HG02938 (cell line): ENCODE measurements around the gene VSIR.

Experiments
- ATAC-seq: cut with Tn5 transposase; IDR thresholded peaks from one replicate; pipeline ENCODE4 v1.9.1; 2021; ENCODE audit warnings: mild to moderate bottlenecking, moderate library complexity; ENCODE audit not compliant: unreplicated experiment

The VSIR gene

DNA sequence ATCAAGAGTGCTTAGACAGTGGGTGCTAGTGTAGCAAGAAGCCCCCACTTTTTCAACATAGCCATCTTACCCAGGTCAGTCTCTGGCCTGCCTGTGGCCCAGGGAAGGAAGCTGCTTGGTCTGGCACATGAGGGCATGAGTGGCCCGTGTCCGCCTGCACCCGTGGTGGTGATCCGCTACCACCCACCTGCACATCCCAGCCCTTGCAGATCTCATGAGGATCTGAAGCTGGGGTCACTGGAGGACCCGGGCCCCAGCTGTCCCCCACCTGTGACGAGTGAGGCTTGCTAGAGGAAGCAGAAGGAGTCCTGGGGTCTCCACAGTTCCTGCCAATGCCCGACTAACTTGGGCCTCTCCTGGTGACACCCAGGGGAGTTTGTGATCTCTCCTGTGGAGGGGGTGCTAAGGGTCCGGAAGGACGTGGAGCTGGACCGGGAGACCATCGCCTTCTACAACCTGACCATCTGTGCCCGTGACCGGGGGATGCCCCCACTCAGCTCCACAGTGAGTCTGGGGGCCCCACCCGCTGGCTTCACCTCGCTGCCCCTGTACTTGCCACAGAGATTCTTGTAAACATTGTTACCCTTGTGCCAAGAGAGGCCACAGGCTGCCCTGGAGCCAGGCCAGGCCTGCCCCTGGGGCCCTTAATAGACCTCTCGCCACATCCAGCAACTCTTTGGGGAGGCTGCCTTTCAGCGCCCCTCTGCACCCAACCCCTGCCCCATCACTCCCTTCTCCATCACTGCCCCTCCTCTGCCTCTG, 10.8 kb upstream of the VSIR start:
- no peak for ATAC-seq

GRCh38 chr10:71782917-71783490, 9.7 kb upstream of the VSIR start:
- ATAC-seq, result no peak

DNA sequence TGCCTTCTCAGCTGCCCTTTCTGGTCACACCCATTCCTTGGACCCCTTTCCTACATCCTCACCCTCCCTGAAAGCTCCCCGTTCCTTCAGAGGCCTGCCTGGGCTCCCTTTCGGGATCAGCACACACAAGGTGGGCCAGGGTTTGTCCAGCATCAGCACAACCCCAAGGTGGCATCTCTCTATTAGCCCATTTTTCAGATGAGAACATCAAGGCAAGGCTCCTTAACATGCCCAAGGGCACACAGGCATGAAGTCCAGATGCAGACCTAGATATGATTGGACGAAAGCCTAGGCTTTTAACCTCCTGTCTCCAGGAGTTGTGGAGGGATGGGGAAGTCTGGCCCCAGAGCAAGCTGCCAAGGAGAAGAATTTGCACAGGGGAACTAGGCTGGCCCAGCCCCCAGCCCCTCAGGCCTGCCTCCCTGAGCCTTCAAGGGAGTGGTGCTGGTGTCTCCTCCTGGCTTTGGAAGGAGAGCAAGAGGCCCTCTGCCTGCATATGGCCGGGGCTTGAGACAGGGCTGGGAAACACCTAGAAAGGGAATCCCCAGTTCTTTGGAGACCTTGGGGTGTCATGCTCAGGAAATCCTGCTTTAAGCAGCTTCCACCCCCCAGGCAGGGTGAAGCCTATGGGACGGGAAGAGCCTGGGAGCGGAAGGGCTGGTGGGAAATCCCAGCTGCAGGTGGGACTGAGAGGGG, 9.0 kb upstream of the VSIR start:
- no peak for ATAC-seq

DNA sequence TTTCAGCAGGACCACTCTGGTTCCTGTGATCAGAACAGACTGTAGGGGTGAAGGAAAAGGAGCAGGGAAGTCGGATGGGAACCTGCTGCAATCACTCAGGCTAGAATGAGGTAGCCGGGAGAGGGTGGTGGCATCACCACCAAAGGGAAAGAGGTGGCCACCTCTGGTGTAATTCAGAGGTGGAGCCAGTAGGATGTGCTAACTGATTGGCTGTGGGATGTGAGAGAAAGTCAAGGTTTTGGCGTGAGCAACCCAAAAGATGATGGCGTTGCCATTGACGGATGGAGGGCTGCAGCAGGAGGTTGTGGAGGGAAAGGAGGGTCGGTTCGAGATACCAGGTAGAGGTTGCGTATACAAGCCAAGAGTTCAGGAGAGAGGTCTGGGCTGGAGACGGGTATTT, 7.4 kb upstream of the VSIR start:
- ATAC-seq, result no peak

DNA sequence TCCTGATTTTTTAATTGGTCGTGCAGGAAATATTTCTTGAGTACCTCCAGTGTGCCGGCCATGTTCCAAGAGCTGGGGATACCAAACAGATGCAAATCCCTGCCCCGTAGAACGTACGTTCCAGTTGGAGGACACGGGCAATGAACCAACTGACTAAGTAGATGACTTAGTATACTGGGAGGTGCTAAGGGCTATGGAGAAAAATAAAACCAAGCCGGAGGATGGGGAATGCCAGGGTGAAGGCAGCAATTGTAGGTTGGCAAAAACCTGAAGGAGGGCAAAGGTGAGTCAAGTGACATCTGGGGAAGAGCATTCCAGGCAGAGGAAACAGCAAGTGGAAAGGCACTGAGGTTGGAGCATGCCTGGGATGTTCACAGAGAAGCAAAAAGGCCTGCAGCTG, 6.8 kb upstream of the VSIR start:
- ATAC-seq, result no peak

- no peak for ATAC-seq
These were observed 6.3 kb upstream of the VSIR start for GRCh38 chr10:71779641-71780040.

DNA sequence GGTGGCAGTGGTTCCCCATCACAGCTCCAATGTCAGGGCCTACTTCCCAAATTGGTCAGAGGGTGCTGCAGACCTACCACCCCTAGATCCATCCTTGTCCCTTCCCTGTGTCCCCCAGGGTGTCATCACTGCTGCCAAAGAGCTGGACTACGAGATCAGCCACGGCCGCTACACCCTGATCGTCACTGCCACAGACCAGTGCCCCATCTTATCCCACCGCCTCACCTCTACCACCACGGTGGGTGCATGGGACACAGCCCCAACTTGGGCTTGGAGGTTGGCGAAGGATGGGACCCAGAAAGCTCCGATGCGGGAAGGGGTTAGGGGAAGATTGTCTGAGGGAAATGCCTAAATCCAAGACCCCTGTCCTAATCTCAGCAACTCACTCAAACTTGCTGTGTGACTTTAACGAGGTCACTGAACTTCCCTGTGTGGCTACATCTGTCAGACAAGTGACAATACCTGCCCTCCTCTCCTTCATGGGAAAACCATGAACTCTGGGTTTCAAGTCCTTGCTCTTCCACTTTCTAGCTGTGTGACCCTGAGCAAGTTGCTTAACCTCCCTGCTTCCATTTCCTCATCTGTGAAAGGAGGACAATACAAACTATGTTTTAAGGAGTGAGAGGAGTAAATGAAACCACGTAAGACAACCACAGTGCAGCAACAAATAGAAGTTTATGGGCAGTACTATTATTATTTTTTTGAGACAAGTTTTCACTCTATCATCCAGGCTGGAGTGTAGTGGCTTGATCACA, 4.9 kb upstream of the VSIR start:
- no peak for ATAC-seq

GRCh38 chr10:71777213-71777985, 4.1 kb upstream of the VSIR start:
- ATAC-seq, result no peak

GRCh38 chr10:71776481-71776925, 3.2 kb upstream of the VSIR start:
- ATAC-seq, result no peak

GRCh38 chr10:71774916-71775702, 1.8 kb upstream of the VSIR start:
- ATAC-seq, result no peak

DNA sequence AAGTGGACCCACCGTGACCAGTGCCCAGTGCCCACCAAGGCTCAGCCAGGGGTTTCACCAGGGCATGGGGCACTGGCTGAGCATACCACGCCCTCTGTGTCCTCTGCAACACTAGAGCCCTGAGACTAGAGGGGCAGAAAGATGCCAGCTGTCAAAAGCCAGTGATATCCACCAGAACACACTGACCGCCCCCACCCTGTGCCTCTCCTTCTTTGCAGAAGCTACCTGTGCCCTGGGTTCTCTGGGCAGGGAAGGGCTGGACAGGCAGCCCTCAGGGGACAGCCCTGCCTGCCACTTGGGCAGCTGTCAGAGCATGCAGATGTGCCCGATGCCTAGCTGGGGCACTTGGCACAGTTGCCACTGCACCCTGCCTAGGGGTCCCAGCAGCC, 494 bp downstream of the VSIR start:
- no peak for ATAC-seq

DNA sequence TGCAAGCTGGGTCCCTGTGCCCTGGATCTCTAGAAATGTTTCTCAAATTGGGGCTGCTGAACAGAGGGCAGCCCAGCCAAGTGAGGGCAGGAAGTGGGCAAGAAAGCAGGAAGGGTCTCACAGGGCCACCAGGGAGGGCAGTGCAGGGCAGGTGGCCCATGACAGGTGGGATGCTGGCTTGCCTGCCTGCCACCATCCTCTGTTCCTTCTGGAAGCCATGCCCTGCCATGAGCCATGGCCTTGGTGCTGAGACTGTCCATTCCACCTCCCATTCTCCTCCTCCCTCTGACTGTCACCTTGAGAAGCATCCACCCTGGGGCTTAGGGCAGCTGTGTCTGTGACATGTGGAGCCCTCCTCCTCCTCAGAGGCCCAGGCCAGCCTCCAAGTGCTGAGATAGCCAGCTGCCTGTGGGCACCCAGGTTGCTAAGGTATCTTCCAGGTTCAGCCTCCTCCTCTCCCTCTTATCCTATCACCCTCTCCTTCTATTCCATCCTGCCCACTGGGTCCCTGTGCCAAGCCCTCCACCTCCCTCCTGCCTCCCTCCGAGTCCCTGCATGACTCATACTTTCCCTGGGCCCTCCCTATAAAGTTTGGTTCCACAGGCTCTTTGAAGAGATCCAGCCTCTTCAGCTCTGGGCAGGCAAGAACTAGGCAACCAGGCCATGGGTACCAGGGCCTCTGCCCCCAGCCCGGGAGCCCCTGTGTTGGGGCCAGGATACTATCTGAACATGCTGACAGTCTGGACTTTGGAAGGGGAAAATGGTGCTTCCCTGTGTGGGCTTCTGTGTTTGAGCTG, 1.3 kb downstream of the VSIR start:
- ATAC-seq, result no peak

- no peak for ATAC-seq
These were observed 2.1 kb downstream of the VSIR start for GRCh38 chr10:71771204-71771603.

GRCh38 chr10:71770789-71771188, 2.5 kb downstream of the VSIR start:
- no peak for ATAC-seq

DNA sequence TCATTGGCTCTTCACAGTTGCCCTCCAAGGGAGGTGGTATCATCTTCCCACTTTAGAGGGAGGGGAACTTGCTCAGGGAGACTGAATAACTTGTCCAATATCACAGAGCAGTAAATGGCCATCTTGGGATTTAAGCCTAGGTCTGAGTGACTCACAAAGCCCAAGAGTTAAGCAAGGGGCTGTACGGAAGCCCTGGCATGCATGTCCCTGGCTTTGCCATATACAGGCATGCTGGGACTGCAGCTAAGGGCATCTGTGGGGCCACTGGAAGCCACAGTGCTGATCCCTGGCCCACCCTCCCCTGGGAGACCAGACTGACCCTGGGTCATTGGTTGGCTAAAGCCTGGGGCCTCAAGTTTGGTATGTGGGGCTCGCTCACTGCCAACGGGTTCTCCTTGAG, 3.1 kb downstream of the VSIR start:
- no peak for ATAC-seq

- ATAC-seq, result no peak
These were observed 4.0 kb downstream of the VSIR start for GRCh38 chr10:71769279-71769823.

GRCh38 chr10:71767420-71768035, 5.8 kb downstream of the VSIR start:
- ATAC-seq, result no peak

DNA sequence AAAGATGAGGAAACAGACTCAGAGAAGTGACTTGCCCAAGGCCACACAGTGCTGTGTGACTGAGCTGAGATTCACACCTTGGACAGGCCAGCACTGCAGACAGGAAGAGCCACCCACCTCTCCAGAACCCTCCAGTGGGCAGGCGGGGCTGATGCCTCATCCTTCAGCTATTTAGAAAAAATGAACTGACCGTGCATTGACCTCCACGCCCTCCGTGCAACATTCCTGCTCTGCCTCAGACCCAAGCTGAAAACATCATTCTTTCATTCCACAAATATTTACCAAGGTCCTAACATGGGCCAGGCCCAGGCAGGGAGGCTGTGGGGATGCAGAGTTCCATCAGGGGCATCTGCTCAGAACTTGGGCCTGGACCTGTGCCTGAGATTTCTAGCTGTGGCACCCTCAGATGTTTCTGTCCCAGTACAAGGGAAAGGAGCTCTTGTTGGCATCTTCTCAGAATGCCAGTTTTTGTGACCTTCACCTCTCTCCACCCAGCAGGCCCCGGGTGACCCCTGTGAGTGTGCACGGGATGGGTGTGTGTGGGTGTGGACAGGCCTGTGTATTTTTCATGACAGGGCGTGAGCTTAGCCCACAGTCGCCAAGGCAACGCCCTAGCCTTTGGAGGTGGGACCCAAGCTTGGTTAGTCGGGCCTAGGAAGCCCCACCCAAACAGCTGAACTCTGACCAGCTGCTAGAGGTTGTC, 6.5 kb downstream of the VSIR start:
- peak; percentile 27 for ATAC-seq
